ENCODE measurements around the gene MALRD1.

Gene MALRD1

DNA sequence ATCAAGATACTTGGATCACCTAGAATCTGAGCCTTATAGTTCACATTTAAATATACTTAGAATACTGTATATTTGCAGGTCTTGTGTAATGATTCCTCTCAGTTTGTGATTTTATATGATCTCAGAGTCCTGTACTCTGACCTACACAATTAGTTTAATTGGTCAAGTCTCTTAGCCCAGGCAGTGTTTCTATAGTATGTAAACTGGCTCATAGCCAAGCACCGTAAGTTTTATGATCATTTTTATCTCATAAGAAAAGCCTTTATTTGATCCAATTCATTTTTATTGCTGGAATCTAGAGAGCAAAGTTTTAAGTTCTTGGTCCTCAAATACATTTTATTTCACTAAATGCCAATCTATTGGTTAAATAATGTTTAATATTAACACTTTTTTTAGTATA lies 242.2 kb downstream of the MALRD1 start:
- no peak overlapping the region for H3K4me3 ChIP-seq (ENCODE audit: low read length)
- no peaks in the 10 kb centered on the region for H3K9me3 ChIP-seq (ENCODE audit: insufficient read depth, low read length)
- no peak overlapping the region for H3K4me2 ChIP-seq (ENCODE audit: low read length)
- TF ChIP-seq EZH2phosphoT487 (IDR thresholded peaks at IDR 0.05; ENCODE audit: low read depth): no peak
- TF ChIP-seq, protein P1, sequence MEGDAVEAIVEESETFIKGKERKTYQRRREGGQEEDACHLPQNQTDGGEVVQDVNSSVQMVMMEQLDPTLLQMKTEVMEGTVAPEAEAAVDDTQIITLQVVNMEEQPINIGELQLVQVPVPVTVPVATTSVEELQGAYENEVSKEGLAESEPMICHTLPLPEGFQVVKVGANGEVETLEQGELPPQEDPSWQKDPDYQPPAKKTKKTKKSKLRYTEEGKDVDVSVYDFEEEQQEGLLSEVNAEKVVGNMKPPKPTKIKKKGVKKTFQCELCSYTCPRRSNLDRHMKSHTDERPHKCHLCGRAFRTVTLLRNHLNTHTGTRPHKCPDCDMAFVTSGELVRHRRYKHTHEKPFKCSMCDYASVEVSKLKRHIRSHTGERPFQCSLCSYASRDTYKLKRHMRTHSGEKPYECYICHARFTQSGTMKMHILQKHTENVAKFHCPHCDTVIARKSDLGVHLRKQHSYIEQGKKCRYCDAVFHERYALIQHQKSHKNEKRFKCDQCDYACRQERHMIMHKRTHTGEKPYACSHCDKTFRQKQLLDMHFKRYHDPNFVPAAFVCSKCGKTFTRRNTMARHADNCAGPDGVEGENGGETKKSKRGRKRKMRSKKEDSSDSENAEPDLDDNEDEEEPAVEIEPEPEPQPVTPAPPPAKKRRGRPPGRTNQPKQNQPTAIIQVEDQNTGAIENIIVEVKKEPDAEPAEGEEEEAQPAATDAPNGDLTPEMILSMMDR (IDR thresholded peaks at IDR 0.05; ENCODE audit: low read depth, low read length): no peak
- no peak overlapping the region for H3K9ac ChIP-seq (ENCODE audit: low read length)
- no peaks in the 10 kb centered on the region for H3K36me3 ChIP-seq (replicated peaks; ENCODE audit: low read depth, low read length)
- H3K27me3 ChIP-seq (ENCODE audit: low read depth, low read length): no peaks in the 10 kb centered on the region
- no peaks in the 10 kb centered on the region for H3K79me2 ChIP-seq (ENCODE audit: low read length)
- H4K20me1 ChIP-seq (ENCODE audit: insufficient read depth, low read length): no peaks in the 10 kb centered on the region
- H3K4me1 ChIP-seq (ENCODE audit: low read length): no peaks in the 10 kb centered on the region
- H3K27ac ChIP-seq (ENCODE audit: low read length): no peak overlapping the region
- H2AFZ ChIP-seq (ENCODE audit: low read depth, low read length): no peak overlapping the region

DNA sequence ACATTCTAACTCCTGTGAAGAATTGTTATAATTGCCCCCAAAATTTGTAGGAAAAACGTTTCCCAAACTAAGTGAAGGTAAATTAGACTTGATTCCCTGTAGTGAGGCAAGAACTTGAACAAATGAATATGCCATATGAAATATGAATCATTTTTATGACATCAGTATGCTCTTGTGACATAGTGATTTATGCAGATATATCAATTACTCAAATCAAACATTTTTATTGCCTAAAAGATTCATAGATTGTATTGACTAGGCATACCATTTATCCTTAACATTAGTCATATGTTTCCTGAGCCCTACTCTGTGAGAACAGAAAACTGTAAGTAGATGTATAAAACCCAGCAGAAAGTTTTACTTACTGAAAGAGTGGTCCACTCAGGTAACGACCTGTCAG lies 245.6 kb downstream of the MALRD1 start:
- TF ChIP-seq, protein P1 (IDR thresholded peaks at IDR 0.05; ENCODE audit: low read depth, low read length): no peak
- TF ChIP-seq EZH2phosphoT487 (IDR thresholded peaks at IDR 0.05; ENCODE audit: low read depth): no peak
- no peak overlapping the region for H2AFZ ChIP-seq (ENCODE audit: low read depth, low read length)
- no peaks in the 10 kb centered on the region for H3K36me3 ChIP-seq (replicated peaks; ENCODE audit: low read depth, low read length)
- no peaks in the 10 kb centered on the region for H3K79me2 ChIP-seq (ENCODE audit: low read length)
- H4K20me1 ChIP-seq (ENCODE audit: insufficient read depth, low read length): no peaks in the 10 kb centered on the region
- no peak overlapping the region for H3K4me2 ChIP-seq (ENCODE audit: low read length)
- no peaks in the 10 kb centered on the region for H3K4me1 ChIP-seq (ENCODE audit: low read length)
- no peak overlapping the region for H3K4me3 ChIP-seq (ENCODE audit: low read length)
- no peak overlapping the region for H3K27ac ChIP-seq (ENCODE audit: low read length)
- H3K27me3 ChIP-seq (ENCODE audit: low read depth, low read length): no peaks in the 10 kb centered on the region
- no peaks in the 10 kb centered on the region for H3K9me3 ChIP-seq (ENCODE audit: insufficient read depth, low read length)
- no peak overlapping the region for H3K9ac ChIP-seq (ENCODE audit: low read length)

DNA sequence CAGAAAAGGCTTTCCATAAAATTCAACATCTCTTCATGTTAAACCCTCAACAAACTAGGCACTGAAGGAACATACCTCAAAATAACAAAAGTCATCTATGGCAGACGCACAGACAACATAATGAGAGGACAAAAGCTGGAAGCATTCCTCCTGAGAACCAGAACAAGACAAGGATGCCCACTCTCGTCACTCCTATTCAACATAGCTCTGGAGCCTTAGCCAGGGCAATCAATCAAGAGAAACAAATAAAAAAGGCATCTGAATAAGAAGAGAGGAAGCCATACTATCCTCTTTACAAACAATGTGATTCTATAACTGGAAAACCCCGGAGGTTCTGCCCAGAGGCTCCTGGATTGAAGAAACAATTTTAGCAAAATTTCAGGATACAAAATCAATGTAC lies 251.0 kb downstream of the MALRD1 start:
- H3K79me2 ChIP-seq (ENCODE audit: low read length): no peaks in the 10 kb centered on the region
- H3K27ac ChIP-seq (ENCODE audit: low read length): no peak overlapping the region
- no peaks in the 10 kb centered on the region for H4K20me1 ChIP-seq (ENCODE audit: insufficient read depth, low read length)
- no peak overlapping the region for H3K4me3 ChIP-seq (ENCODE audit: low read length)
- TF ChIP-seq EZH2phosphoT487 (IDR thresholded peaks at IDR 0.05; ENCODE audit: low read depth): no peak
- TF ChIP-seq, protein P1 (IDR thresholded peaks at IDR 0.05; ENCODE audit: low read depth, low read length): no peak
- H3K4me1 ChIP-seq (ENCODE audit: low read length): no peaks in the 10 kb centered on the region
- H2AFZ ChIP-seq (ENCODE audit: low read depth, low read length): no peak overlapping the region
- H3K4me2 ChIP-seq (ENCODE audit: low read length): no peak overlapping the region
- no peaks in the 10 kb centered on the region for H3K36me3 ChIP-seq (replicated peaks; ENCODE audit: low read depth, low read length)
- H3K27me3 ChIP-seq (ENCODE audit: low read depth, low read length): no peaks in the 10 kb centered on the region
- no peak overlapping the region for H3K9ac ChIP-seq (ENCODE audit: low read length)
- H3K9me3 ChIP-seq (ENCODE audit: insufficient read depth, low read length): no peaks in the 10 kb centered on the region

DNA sequence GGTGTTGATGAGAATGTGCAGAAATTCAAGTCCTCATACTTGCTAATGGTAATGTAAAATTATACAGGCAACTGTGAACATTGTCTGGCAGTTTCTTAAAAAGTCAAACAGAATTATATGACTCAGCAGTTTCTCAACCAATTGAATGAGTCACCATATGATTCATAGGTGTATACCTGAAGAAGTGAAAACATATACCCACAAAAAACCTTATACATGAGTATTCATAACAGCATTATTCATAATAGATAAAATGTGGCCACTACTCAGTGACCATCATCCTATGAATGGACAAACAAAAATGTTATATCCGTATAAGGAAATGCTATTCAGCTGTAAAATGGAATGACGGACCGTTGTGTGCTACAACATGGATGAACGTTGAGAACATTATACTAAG lies 253.5 kb downstream of the MALRD1 start:
- H3K4me2 ChIP-seq (ENCODE audit: low read length): no peak overlapping the region
- H3K4me3 ChIP-seq (ENCODE audit: low read length): no peak overlapping the region
- H3K9me3 ChIP-seq (ENCODE audit: insufficient read depth, low read length): no peaks in the 10 kb centered on the region
- H2AFZ ChIP-seq (ENCODE audit: low read depth, low read length): no peak overlapping the region
- no peaks in the 10 kb centered on the region for H3K27me3 ChIP-seq (ENCODE audit: low read depth, low read length)
- H4K20me1 ChIP-seq (ENCODE audit: insufficient read depth, low read length): no peaks in the 10 kb centered on the region
- no peak overlapping the region for H3K9ac ChIP-seq (ENCODE audit: low read length)
- H3K36me3 ChIP-seq (replicated peaks; ENCODE audit: low read depth, low read length): no peaks in the 10 kb centered on the region
- H3K4me1 ChIP-seq (ENCODE audit: low read length): no peaks in the 10 kb centered on the region
- no peaks in the 10 kb centered on the region for H3K79me2 ChIP-seq (ENCODE audit: low read length)
- TF ChIP-seq EZH2phosphoT487 (IDR thresholded peaks at IDR 0.05; ENCODE audit: low read depth): no peak
- H3K27ac ChIP-seq (ENCODE audit: low read length): no peak overlapping the region

DNA sequence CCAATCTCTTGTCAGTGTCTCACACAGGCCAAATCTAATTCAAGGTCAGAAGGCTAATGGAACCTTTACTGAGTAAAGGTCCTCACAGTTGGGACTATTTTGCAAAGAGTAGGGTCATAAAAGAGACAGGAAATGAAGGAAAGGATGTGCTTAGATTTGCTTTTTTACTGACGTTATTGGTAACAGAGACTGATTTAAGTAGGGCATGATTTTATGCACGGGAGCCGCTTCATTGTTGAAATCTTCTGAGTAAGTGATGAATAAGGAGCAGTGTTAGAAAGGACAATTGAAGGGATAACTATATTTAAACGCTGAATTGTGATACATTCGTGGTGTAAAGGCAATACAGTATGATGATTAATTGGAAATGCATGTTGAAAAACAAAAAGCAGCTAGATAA lies 261.5 kb downstream of the MALRD1 start:
- no peak overlapping the region for H3K27ac ChIP-seq (ENCODE audit: low read length)
- H3K4me3 ChIP-seq (ENCODE audit: low read length): no peak overlapping the region
- H3K9me3 ChIP-seq (ENCODE audit: insufficient read depth, low read length): no peaks in the 10 kb centered on the region
- no peaks in the 10 kb centered on the region for H3K4me1 ChIP-seq (ENCODE audit: low read length)
- no peaks in the 10 kb centered on the region for H3K36me3 ChIP-seq (replicated peaks; ENCODE audit: low read depth, low read length)
- no peak overlapping the region for H3K9ac ChIP-seq (ENCODE audit: low read length)
- no peaks in the 10 kb centered on the region for H3K79me2 ChIP-seq (ENCODE audit: low read length)
- H3K27me3 ChIP-seq (ENCODE audit: low read depth, low read length): no peaks in the 10 kb centered on the region
- H4K20me1 ChIP-seq (ENCODE audit: insufficient read depth, low read length): no peaks in the 10 kb centered on the region
- H2AFZ ChIP-seq (ENCODE audit: low read depth, low read length): no peak overlapping the region
- no peak overlapping the region for H3K4me2 ChIP-seq (ENCODE audit: low read length)
- TF ChIP-seq, protein P1 (IDR thresholded peaks at IDR 0.05; ENCODE audit: low read depth, low read length): no peak
- TF ChIP-seq EZH2phosphoT487 (IDR thresholded peaks at IDR 0.05; ENCODE audit: low read depth): no peak

Measured in OCI-LY3 (cell line).